MM.1S (cell line): Measurements from ENCODE around the gene FAM3D.

ENCODE experiments used
- DNase-seq: peaks from one replicate; pipeline ENCODE4 v3.0.0-alpha.2; 2015
- H2AFZ ChIP-seq: fragments of 300-600 bp; sonication (generic); 2 replicates; pipeline ENCODE4 v1.6.0; 2016; ENCODE audit warnings: antibody characterized with exemption, low read length
- H3F3A ChIP-seq: fragments of 300-600 bp; sonication (generic); 2 replicates; pipeline ENCODE4 v1.6.1; 2016; ENCODE audit warnings: mild to moderate bottlenecking, antibody characterized with exemption, low read length, moderate library complexity, mixed read lengths; ENCODE audit not compliant: insufficient read depth
- H3K27ac ChIP-seq: fragments of 300-600 bp; sonication (generic); 2 replicates; pipeline ENCODE4 v1.5.1; 2016; ENCODE audit warnings: mild to moderate bottlenecking, low read length
- H3K27me3 ChIP-seq: fragments of 300-600 bp; sonication (generic); replicated peaks from 2 replicates; pipeline ENCODE4 v1.6.0; 2016; ENCODE audit warnings: low read length; ENCODE audit not compliant: insufficient read depth
- H3K36me3 ChIP-seq: fragments of 300-600 bp; sonication (generic); replicated peaks from 2 replicates; pipeline ENCODE4 v1.6.1; 2016; ENCODE audit warnings: mild to moderate bottlenecking, low read length, mixed read lengths; ENCODE audit not compliant: insufficient read depth
- H3K4me1 ChIP-seq: fragments of 300-600 bp; sonication (generic); 2 replicates; pipeline ENCODE4 v1.6.1; 2016; ENCODE audit warnings: low read length, mixed read lengths
- H3K4me2 ChIP-seq: fragments of 300-600 bp; sonication (generic); 2 replicates; pipeline ENCODE4 v1.6.0; 2016; ENCODE audit warnings: low read depth, low read length
- H3K4me3 ChIP-seq: fragments of 300-600 bp; sonication (generic); 2 replicates; pipeline ENCODE4 v1.5.1; 2016; ENCODE audit warnings: low read length, mixed read lengths
- H3K79me2 ChIP-seq: fragments of 300-600 bp; sonication (generic); 2 replicates; pipeline ENCODE4 v1.6.1; 2016; ENCODE audit warnings: mixed run types, low read length, mixed read lengths
- H3K9ac ChIP-seq: fragments of 300-600 bp; sonication (generic); 2 replicates; pipeline ENCODE4 v1.6.1; 2016; ENCODE audit warnings: low read length, mixed read lengths
- H3K9me2 ChIP-seq: fragments of 300-600 bp; sonication (generic); replicated peaks from 2 replicates; pipeline ENCODE4 v1.6.1; 2016; ENCODE audit warnings: mild to moderate bottlenecking, low read length, mixed read lengths; ENCODE audit not compliant: insufficient read depth
- H3K9me3 ChIP-seq: fragments of 300-600 bp; sonication (generic); replicated peaks from 2 replicates; pipeline ENCODE4 v1.6.1; 2016; ENCODE audit warnings: mild to moderate bottlenecking, low read length, mixed read lengths; ENCODE audit not compliant: insufficient read depth
- H4K20me1 ChIP-seq: fragments of 300-600 bp; sonication (generic); 2 replicates; pipeline ENCODE4 v1.6.1; 2016; ENCODE audit warnings: mild to moderate bottlenecking, low read length, moderate library complexity, mixed read lengths; ENCODE audit not compliant: insufficient read depth
- EZH2 ChIP-seq: fragments of 300-600 bp; sonication (generic); optimal IDR thresholded peaks from 2 replicates; pipeline ENCODE3; 2017; ENCODE audit warnings: low read depth, mild to moderate bottlenecking, antibody characterized with exemption, low read length, mixed read lengths
- EZH2phosphoT487 ChIP-seq: fragments of 300-600 bp; sonication (generic); IDR thresholded peaks from 2 replicates; pipeline ENCODE4 v1.6.1; 2018; ENCODE audit warnings: antibody characterized with exemption, low read length
- TF ChIP-seq, protein P1 (sequence below): fragments of 300-600 bp; sonication (generic); IDR thresholded peaks from 2 replicates; pipeline ENCODE4 v1.5.1; 2016; ENCODE audit warnings: antibody characterized with exemption, low read length, mixed read lengths

The FAM3D gene

DNA sequence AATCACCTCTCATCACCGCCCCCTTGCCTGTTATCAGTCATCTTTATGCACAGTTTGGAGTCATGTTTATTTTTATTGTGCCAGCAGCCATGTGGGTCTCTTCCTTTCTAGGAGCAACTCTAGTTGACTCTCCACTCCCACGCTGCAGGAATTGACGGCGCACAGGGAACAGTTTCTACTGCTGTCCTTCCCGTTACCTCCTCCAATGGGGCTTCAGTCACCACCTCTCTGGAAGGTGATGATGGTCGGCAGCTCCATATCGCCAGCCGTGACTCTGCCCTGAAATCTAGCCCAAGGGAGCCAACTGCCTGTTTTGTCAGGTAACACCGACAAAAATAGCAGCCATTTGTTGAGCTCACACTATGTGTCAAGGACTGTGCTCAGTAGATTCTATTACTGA, 53.7 kb downstream of the FAM3D start:
- no peak for DNase-seq
- Histone ChIP-seq H2AFZ (no peak overlapping the region), H3K27ac (no peak overlapping the region), H3K4me1 (no peaks in the 10 kb centered on the region), H3K27me3 (no peaks in the 10 kb centered on the region), H3K4me2 (no peak overlapping the region), H3K9me2 (no peaks in the 10 kb centered on the region), H3K36me3 (no peaks in the 10 kb centered on the region), H3F3A (no peaks in the 10 kb centered on the region), H3K4me3 (no peak overlapping the region), H3K9ac (no peak overlapping the region), H3K9me3 (no peaks in the 10 kb centered on the region), H3K79me2 (no peaks in the 10 kb centered on the region), H4K20me1 (no peaks in the 10 kb centered on the region)
- TF ChIP-seq EZH2phosphoT487 (no peak), EZH2 (no peak)
- TF ChIP-seq, protein P1, sequence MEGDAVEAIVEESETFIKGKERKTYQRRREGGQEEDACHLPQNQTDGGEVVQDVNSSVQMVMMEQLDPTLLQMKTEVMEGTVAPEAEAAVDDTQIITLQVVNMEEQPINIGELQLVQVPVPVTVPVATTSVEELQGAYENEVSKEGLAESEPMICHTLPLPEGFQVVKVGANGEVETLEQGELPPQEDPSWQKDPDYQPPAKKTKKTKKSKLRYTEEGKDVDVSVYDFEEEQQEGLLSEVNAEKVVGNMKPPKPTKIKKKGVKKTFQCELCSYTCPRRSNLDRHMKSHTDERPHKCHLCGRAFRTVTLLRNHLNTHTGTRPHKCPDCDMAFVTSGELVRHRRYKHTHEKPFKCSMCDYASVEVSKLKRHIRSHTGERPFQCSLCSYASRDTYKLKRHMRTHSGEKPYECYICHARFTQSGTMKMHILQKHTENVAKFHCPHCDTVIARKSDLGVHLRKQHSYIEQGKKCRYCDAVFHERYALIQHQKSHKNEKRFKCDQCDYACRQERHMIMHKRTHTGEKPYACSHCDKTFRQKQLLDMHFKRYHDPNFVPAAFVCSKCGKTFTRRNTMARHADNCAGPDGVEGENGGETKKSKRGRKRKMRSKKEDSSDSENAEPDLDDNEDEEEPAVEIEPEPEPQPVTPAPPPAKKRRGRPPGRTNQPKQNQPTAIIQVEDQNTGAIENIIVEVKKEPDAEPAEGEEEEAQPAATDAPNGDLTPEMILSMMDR, result no peak

GRCh38 chr3:58609990-58610389, 56.6 kb downstream of the FAM3D start:
- Histone ChIP-seq H3K27me3 (no peaks in the 10 kb centered on the region), H3K9me3 (no peaks in the 10 kb centered on the region), H4K20me1 (no peaks in the 10 kb centered on the region), H3K79me2 (no peaks in the 10 kb centered on the region), H3K4me3 (no peak overlapping the region), H3K4me2 (no peak overlapping the region), H3K27ac (no peak overlapping the region), H3K9me2 (no peaks in the 10 kb centered on the region), H3F3A (no peaks in the 10 kb centered on the region), H3K4me1 (no peaks in the 10 kb centered on the region), H2AFZ (no peak overlapping the region), H3K36me3 (no peaks in the 10 kb centered on the region), H3K9ac (no peak overlapping the region)
- no peak for TF ChIP-seq EZH2phosphoT487
- TF ChIP-seq EZH2, result no peak
- TF ChIP-seq, protein P1, result no peak
- no peak for DNase-seq

GRCh38 chr3:58608648-58609047, 57.9 kb downstream of the FAM3D start:
- H3K27ac ChIP-seq, result no peak overlapping the region
- H3K9me2 ChIP-seq, result no peaks in the 10 kb centered on the region
- no peak overlapping the region for H3K9ac ChIP-seq
- no peaks in the 10 kb centered on the region for H3K79me2 ChIP-seq
- DNase-seq, result no peak
- no peaks in the 10 kb centered on the region for H3K9me3 ChIP-seq
- H3K36me3 ChIP-seq, result no peaks in the 10 kb centered on the region
- no peaks in the 10 kb centered on the region for H3K27me3 ChIP-seq
- no peak overlapping the region for H3K4me2 ChIP-seq
- TF ChIP-seq, protein P1, result no peak
- TF ChIP-seq EZH2, result no peak
- no peak for TF ChIP-seq EZH2phosphoT487
- no peak overlapping the region for H3K4me3 ChIP-seq
- no peaks in the 10 kb centered on the region for H3K4me1 ChIP-seq
- no peak overlapping the region for H2AFZ ChIP-seq
- no peaks in the 10 kb centered on the region for H3F3A ChIP-seq
- no peaks in the 10 kb centered on the region for H4K20me1 ChIP-seq
